HepG2 (cell line): Measurements from ENCODE around the gene C16orf89. TPM values are rescaled to one million over a fixed set of nuclear protein-coding genes. Genes with fewer than 3 reads are reported as not detected.

ENCODE experiments used
- ARHGAP35 ChIP-seq: sonication (generic); formaldehyde crosslinking; IDR thresholded peaks from 2 replicates; pipeline ENCODE4 v1.9.0; 2022; ENCODE audit warnings: mild to moderate bottlenecking, inconsistent platforms, moderate library complexity, missing genetic modification reagents, borderline replicate concordance
- BRD4 ChIP-seq: sonication (generic); formaldehyde crosslinking; IDR thresholded peaks from 2 replicates; pipeline ENCODE4 v1.4.0; 2020; ENCODE audit warnings: missing genetic modification reagents
- GFI1 ChIP-seq: sonication (generic); formaldehyde crosslinking; IDR thresholded peaks from 2 replicates; pipeline ENCODE4 v1.5.0; 2020; ENCODE audit warnings: missing genetic modification reagents, mild to moderate bottlenecking, borderline replicate concordance
- HNRNPUL1 ChIP-seq: fragments of 200-400 bp; formaldehyde crosslinking; IDR thresholded peaks from 2 replicates; pipeline ENCODE4 v1.6.1; 2017; ENCODE audit warnings: low read depth, mild to moderate bottlenecking, low read length, moderate library complexity
- KAT8 ChIP-seq: IDR thresholded peaks from 2 replicates; pipeline ENCODE4 v1.6.1; 2016; ENCODE audit warnings: missing genetic modification reagents, missing compliant biosample characterization
- MIXL1 ChIP-seq: IDR thresholded peaks from 2 replicates; pipeline ENCODE4 v1.6.1; 2016
- NFE2L1 ChIP-seq: sonication (generic); formaldehyde crosslinking; IDR thresholded peaks from 2 replicates; pipeline ENCODE4 v1.4.0; 2020; ENCODE audit warnings: missing genetic modification reagents, mild to moderate bottlenecking, borderline replicate concordance
- NFRKB ChIP-seq: fragments of 450-650 bp; IDR thresholded peaks from 2 replicates; pipeline ENCODE4 v1.6.1; 2017
- SMC3 ChIP-seq: IDR thresholded peaks from 2 replicates; pipeline ENCODE4 v1.6.1; 2011; ENCODE audit warnings: low read length, improper control_type of control experiment
- SPEN ChIP-seq: sonication (generic); formaldehyde crosslinking; IDR thresholded peaks from 2 replicates; pipeline ENCODE4 v1.5.1; 2020; ENCODE audit warnings: low read depth, mild to moderate bottlenecking, missing genetic modification reagents
- YEATS2 ChIP-seq: sonication (generic); formaldehyde crosslinking; IDR thresholded peaks from 2 replicates; pipeline ENCODE4 v1.4.0; 2020; ENCODE audit warnings: missing genetic modification reagents, borderline replicate concordance
- ZFP1 ChIP-seq: IDR thresholded peaks from 2 replicates; pipeline ENCODE4 v1.6.1; 2016
- ZFP62 ChIP-seq: sonication (generic); formaldehyde crosslinking; IDR thresholded peaks from 2 replicates; pipeline ENCODE4 v1.4.0; 2020; ENCODE audit warnings: missing genetic modification reagents
- ZNF10 ChIP-seq: sonication (generic); formaldehyde crosslinking; IDR thresholded peaks from 2 replicates; pipeline ENCODE4 v1.4.0; 2020; ENCODE audit warnings: mild to moderate bottlenecking, low read depth, missing genetic modification reagents, borderline replicate concordance
- polyA plus RNA-seq, 8 experiments: library from polyadenylated mRNA; depleted of rRNA in 3 of 8; stranded (reverse) in 7 of 8; unstranded in 1 of 8; fragments of >200 nt; fragmentation: Illumina TruSeq in 4 of 8; extraction: Trizol in 4 of 8; gene quantifications; 2 replicates each; pipeline versions ENCODE4 v1.2.1 to v1.2.3, GENCODE V29; 2011 to 2016; ENCODE audit warnings: low read depth in 4 of 8, missing spikeins in 1 of 8, mixed read lengths in 1 of 8; ENCODE audit not compliant: insufficient read depth in 1 of 8
- total RNA-seq, 5 experiments: library from RNA; depleted of rRNA; stranded (reverse); fragments of >200 nt; fragmentation: Illumina TruSeq; extraction: Trizol; gene quantifications; 2 replicates each; pipeline ENCODE4 v1.2.3, GENCODE V29; 2016; ENCODE audit warnings: low read depth in 1 of 5
- TF ChIP-seq, protein P1 (sequence below): sonication (generic); formaldehyde crosslinking; IDR thresholded peaks from 2 replicates; pipeline ENCODE4 v1.4.0; 2020; ENCODE audit warnings: missing genetic modification reagents
- TF ChIP-seq, protein P2 (sequence below): sonication (generic); formaldehyde crosslinking; IDR thresholded peaks from 2 replicates; pipeline ENCODE4 v1.9.0; 2021; ENCODE audit warnings: missing genetic modification reagents, mild to moderate bottlenecking, borderline replicate concordance
- TF ChIP-seq, protein P3 (sequence below), 2 experiments: sonication (generic) in 1 of 2; formaldehyde crosslinking in 1 of 2; IDR thresholded peaks; 2 replicates each; pipeline versions ENCODE4 v1.4.0 to v1.6.1; 2018 to 2020; ENCODE audit warnings: missing genetic modification reagents in 2 of 2, borderline replicate concordance in 1 of 2, low read depth in 1 of 2, mild to moderate bottlenecking in 1 of 2, missing biosample characterization in 1 of 2
- TF ChIP-seq, protein P4 (sequence below): sonication (generic); formaldehyde crosslinking; IDR thresholded peaks from 2 replicates; pipeline ENCODE4 v1.4.0; 2020; ENCODE audit warnings: missing genetic modification reagents
- TF ChIP-seq, protein P5 (sequence below): sonication (generic); formaldehyde crosslinking; IDR thresholded peaks from 2 replicates; pipeline ENCODE4 v1.5.0; 2020; ENCODE audit warnings: missing genetic modification reagents
- TF ChIP-seq, protein P6 (sequence below): sonication (generic); formaldehyde crosslinking; IDR thresholded peaks from 2 replicates; pipeline ENCODE4 v1.9.0; 2021; ENCODE audit warnings: missing genetic modification reagents, borderline replicate concordance

The C16orf89 gene
- total and polyA plus RNA-seq, 2 of the 13 experiments (the other 11 are each of a cell fraction or from before 2014, with no cell fraction given), result 1.9 to 3.4 TPM

DNA sequence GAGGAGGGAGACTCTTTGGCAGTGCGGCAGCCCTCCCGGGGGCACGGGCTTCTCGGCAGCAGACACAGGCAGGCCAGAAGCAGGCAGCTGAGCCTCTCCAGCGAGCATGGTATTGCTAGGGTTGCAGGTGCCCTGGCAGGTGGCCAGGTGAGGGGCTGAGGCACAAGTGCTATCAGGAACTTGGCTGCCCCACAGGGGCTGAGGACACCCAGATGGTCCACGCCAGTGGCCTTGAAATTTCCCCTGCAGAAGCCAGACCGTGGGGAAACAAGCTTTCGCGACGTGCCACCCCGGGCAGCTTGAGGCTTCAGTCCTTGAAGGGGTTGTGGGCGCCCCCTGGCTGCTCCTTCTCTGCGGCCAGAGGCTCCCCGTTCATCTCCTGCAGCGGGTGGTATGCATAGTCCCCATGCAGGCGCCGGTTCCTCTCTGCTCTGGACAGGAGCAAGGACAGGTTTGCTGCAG lies 40.6 kb downstream of the C16orf89 start (continued):
- TF ChIP-seq, protein P1, sequence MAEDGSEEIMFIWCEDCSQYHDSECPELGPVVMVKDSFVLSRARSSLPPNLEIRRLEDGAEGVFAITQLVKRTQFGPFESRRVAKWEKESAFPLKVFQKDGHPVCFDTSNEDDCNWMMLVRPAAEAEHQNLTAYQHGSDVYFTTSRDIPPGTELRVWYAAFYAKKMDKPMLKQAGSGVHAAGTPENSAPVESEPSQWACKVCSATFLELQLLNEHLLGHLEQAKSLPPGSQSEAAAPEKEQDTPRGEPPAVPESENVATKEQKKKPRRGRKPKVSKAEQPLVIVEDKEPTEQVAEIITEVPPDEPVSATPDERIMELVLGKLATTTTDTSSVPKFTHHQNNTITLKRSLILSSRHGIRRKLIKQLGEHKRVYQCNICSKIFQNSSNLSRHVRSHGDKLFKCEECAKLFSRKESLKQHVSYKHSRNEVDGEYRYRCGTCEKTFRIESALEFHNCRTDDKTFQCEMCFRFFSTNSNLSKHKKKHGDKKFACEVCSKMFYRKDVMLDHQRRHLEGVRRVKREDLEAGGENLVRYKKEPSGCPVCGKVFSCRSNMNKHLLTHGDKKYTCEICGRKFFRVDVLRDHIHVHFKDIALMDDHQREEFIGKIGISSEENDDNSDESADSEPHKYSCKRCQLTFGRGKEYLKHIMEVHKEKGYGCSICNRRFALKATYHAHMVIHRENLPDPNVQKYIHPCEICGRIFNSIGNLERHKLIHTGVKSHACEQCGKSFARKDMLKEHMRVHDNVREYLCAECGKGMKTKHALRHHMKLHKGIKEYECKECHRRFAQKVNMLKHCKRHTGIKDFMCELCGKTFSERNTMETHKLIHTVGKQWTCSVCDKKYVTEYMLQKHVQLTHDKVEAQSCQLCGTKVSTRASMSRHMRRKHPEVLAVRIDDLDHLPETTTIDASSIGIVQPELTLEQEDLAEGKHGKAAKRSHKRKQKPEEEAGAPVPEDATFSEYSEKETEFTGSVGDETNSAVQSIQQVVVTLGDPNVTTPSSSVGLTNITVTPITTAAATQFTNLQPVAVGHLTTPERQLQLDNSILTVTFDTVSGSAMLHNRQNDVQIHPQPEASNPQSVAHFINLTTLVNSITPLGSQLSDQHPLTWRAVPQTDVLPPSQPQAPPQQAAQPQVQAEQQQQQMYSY, result no peak
- 0 out of 2 replicates have a peak, but pooled peaks have one; percentile 2 for TF ChIP-seq SMC3
- no peak for TF ChIP-seq HNRNPUL1
- no peak for TF ChIP-seq NFRKB
- no peak for TF ChIP-seq ZNF10 (CRISPR knock-in tag)
- no peak for TF ChIP-seq SPEN
- no peak for TF ChIP-seq ZFP1 (CRISPR knock-in tag)
- TF ChIP-seq, protein P2, sequence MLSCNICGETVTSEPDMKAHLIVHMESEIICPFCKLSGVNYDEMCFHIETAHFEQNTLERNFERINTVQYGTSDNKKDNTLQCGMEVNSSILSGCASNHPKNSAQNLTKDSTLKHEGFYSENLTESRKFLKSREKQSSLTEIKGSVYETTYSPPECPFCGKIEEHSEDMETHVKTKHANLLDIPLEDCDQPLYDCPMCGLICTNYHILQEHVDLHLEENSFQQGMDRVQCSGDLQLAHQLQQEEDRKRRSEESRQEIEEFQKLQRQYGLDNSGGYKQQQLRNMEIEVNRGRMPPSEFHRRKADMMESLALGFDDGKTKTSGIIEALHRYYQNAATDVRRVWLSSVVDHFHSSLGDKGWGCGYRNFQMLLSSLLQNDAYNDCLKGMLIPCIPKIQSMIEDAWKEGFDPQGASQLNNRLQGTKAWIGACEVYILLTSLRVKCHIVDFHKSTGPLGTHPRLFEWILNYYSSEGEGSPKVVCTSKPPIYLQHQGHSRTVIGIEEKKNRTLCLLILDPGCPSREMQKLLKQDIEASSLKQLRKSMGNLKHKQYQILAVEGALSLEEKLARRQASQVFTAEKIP (CRISPR knock-in tag), result no peak
- TF ChIP-seq, protein P3, sequence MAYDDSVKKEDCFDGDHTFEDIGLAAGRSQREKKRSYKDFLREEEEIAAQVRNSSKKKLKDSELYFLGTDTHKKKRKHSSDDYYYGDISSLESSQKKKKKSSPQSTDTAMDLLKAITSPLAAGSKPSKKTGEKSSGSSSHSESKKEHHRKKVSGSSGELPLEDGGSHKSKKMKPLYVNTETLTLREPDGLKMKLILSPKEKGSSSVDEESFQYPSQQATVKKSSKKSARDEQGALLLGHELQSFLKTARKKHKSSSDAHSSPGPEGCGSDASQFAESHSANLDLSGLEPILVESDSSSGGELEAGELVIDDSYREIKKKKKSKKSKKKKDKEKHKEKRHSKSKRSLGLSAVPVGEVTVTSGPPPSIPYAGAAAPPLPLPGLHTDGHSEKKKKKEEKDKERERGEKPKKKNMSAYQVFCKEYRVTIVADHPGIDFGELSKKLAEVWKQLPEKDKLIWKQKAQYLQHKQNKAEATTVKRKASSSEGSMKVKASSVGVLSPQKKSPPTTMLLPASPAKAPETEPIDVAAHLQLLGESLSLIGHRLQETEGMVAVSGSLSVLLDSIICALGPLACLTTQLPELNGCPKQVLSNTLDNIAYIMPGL (CRISPR knock-in tag; IDR thresholded peaks at IDR 0.05; ENCODE audit: borderline replicate concordance in 1 of 2, low read depth in 1 of 2), result no peak
- no peak for TF ChIP-seq YEATS2 (CRISPR knock-in tag)
- no peak for TF ChIP-seq MIXL1
- no peak for TF ChIP-seq BRD4
- TF ChIP-seq ZFP62 (CRISPR knock-in tag), result no peak
- no peak for TF ChIP-seq NFE2L1 (CRISPR knock-in tag)
- TF ChIP-seq KAT8, result no peak
- TF ChIP-seq ARHGAP35 (CRISPR knock-in tag), result no peak
- TF ChIP-seq, protein P4, sequence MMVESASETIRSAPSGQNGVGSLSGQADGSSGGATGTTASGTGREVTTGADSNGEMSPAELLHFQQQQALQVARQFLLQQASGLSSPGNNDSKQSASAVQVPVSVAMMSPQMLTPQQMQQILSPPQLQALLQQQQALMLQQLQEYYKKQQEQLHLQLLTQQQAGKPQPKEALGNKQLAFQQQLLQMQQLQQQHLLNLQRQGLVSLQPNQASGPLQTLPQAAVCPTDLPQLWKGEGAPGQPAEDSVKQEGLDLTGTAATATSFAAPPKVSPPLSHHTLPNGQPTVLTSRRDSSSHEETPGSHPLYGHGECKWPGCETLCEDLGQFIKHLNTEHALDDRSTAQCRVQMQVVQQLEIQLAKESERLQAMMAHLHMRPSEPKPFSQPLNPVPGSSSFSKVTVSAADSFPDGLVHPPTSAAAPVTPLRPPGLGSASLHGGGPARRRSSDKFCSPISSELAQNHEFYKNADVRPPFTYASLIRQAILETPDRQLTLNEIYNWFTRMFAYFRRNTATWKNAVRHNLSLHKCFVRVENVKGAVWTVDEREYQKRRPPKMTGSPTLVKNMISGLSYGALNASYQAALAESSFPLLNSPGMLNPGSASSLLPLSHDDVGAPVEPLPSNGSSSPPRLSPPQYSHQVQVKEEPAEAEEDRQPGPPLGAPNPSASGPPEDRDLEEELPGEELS, result no peak
- TF ChIP-seq, protein P5, sequence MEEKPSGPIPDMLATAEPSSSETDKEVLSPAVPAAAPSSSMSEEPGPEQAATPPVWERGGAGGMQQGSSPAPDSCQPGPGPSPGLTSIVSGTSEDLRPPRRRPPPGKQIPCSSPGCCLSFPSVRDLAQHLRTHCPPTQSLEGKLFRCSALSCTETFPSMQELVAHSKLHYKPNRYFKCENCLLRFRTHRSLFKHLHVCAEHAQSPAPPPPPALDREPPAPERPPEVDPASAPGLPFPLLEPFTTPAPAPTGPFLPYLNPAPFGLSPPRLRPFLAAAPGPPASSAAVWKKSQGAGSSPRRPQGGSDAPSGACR, result no peak
- no peak for TF ChIP-seq GFI1 (CRISPR knock-in tag)
- TF ChIP-seq, protein P6, sequence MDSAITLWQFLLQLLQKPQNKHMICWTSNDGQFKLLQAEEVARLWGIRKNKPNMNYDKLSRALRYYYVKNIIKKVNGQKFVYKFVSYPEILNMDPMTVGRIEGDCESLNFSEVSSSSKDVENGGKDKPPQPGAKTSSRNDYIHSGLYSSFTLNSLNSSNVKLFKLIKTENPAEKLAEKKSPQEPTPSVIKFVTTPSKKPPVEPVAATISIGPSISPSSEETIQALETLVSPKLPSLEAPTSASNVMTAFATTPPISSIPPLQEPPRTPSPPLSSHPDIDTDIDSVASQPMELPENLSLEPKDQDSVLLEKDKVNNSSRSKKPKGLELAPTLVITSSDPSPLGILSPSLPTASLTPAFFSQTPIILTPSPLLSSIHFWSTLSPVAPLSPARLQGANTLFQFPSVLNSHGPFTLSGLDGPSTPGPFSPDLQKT (CRISPR knock-in tag), result no peak
